Gastrocnemius medialis (tissue), 4 donors: ENCODE measurements around the gene SPIN2A.
"Not testable (repeated sequence)": the region's sequence is repeated elsewhere in the genome, so short reads cannot be mapped to it uniquely, and the experiment has no call there.

Experiments used
- CTCF ChIP-seq, 5 experiments: fragments of 450-650 bp in 3 of 5; fragments of 200-600 bp in 2 of 5; sonication (generic) in 2 of 5; IDR thresholded peaks in 4 of 5; conservative IDR thresholded peaks in 1 of 5; 1 replicate in 4 of 5; 2 replicates in 1 of 5; pipeline ENCODE4 v1.5.1; 2016 to 2019; ENCODE audit warnings: antibody characterized with exemption in 5 of 5, mild to moderate bottlenecking in 3 of 5, moderate library complexity in 3 of 5
- POLR2A ChIP-seq, 2 donors: fragments of 450-650 bp; IDR thresholded peaks; one replicate each; pipeline ENCODE4 v1.6.1; 2017; ENCODE audit warnings: antibody characterized with exemption in 2 of 2, mild to moderate bottlenecking in 2 of 2, moderate library complexity in 2 of 2

GRCh38 chrX:57133284-57133683, 3.9 kb downstream of the SPIN2A start:
- TF ChIP-seq CTCF (IDR thresholded peaks at IDR 0.05 in 4 of 5, conservative IDR thresholded peaks at IDR 0.05 in 1 of 5); POLR2A (IDR thresholded peaks at IDR 0.05): not testable (repeated sequence)
